ENCODE results near the gene SPPL3.
A peak's percentile ranks its signal among the peaks of the same experiment; 100 is the strongest.

Gene SPPL3

DNA sequence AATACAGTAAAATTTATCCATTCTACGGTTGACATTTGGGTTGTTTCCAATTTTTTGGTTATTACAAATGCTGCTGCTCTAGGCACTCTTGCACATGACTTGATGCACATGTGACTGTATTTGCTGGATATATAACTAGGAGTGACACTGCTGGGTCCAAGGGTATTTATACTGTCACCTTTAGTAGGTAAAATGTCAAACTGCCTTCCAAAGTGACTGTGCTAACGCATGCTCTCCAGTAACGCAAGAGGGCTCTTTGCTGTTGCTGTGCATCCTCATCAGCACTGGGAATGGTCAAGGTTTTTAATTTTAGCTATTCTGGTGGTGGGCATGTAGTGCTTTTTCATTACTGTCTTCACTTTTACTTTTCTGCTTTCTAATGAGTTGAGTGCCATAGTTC lies 116.3 kb downstream of the SPPL3 start:
- TF ChIP-seq, protein P1, sequence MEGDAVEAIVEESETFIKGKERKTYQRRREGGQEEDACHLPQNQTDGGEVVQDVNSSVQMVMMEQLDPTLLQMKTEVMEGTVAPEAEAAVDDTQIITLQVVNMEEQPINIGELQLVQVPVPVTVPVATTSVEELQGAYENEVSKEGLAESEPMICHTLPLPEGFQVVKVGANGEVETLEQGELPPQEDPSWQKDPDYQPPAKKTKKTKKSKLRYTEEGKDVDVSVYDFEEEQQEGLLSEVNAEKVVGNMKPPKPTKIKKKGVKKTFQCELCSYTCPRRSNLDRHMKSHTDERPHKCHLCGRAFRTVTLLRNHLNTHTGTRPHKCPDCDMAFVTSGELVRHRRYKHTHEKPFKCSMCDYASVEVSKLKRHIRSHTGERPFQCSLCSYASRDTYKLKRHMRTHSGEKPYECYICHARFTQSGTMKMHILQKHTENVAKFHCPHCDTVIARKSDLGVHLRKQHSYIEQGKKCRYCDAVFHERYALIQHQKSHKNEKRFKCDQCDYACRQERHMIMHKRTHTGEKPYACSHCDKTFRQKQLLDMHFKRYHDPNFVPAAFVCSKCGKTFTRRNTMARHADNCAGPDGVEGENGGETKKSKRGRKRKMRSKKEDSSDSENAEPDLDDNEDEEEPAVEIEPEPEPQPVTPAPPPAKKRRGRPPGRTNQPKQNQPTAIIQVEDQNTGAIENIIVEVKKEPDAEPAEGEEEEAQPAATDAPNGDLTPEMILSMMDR (IDR thresholded peaks at IDR 0.05), result no peak
- Histone ChIP-seq H3K4me1 (ENCODE audit: control insufficient read depth in 1 of 2, insufficient read depth in 1 of 2, low read depth in 1 of 2, low read length in 1 of 2) (peaks cover 0 to 6% of the 10 kb centered on the region in 2 experiments), H3K27ac (no peak overlapping the region), H3K4me3 (ENCODE audit: low read depth in 1 of 2, low read length in 1 of 2) (no peak overlapping the region), H3K9me3 (no peaks in the 10 kb centered on the region), H3K27me3 (no peaks in the 10 kb centered on the region), H3K36me3 (peaks cover 17% of the 10 kb centered on the region)

DNA sequence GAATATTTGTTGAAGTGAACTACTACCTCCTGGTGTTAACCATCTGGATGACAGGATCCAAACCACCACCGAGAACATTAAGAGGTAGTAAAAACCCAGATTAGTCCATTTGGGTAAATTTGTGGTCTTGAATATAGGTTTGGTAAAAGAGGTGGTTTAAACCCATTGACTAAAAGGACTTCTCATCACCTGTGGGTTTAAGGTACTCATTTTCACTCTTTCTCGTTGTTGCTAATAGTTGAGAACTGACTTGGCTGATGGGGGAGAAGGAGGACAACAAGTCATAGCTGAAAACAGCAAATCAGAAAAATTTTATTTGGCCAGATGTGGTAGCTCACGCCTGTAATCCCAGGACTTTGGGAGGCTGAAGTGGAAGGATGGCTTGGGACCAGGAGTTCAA lies 119.4 kb downstream of the SPPL3 start:
- Histone ChIP-seq H3K9me3 (no peaks in the 10 kb centered on the region), H3K27me3 (no peaks in the 10 kb centered on the region), H3K36me3 (peaks cover 31% of the 10 kb centered on the region), H3K4me3 (ENCODE audit: low read depth in 1 of 2, low read length in 1 of 2) (no peak overlapping the region), H3K27ac (no peak overlapping the region), H3K4me1 (ENCODE audit: control insufficient read depth in 1 of 2, insufficient read depth in 1 of 2, low read depth in 1 of 2, low read length in 1 of 2) (peaks cover 0 to 6% of the 10 kb centered on the region in 2 experiments)
- TF ChIP-seq, protein P1 (IDR thresholded peaks at IDR 0.05), result no peak

DNA sequence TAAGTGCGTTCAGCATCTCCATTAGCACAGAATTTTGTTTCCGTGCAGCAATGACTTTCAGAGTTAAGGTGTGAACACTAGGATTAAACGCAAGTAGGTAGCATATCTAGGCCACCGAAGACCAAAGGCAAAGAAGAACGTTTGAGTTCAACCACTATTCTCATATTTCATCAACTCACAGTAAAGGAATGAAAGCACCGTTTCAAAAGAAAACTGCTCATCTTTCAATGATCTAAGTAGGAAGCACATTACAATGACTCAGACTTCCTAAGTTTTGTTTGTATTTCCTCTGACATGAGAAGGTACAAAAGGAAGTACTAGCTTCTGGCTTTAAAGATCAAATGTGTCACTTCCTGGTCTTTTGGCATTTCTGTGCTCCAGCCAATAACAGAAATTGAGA lies 121.0 kb downstream of the SPPL3 start:
- Histone ChIP-seq H3K36me3 (peaks cover 42% of the 10 kb centered on the region), H3K4me3 (ENCODE audit: low read depth in 1 of 2, low read length in 1 of 2) (no peak overlapping the region), H3K27ac (peak overlapping the region; percentile 66), H3K27me3 (no peaks in the 10 kb centered on the region), H3K9me3 (no peaks in the 10 kb centered on the region), H3K4me1 (ENCODE audit: control insufficient read depth in 1 of 2, insufficient read depth in 1 of 2, low read depth in 1 of 2, low read length in 1 of 2) (peaks cover 0 to 6% of the 10 kb centered on the region in 2 experiments)
- TF ChIP-seq, protein P1 (IDR thresholded peaks at IDR 0.05), result no peak

DNA sequence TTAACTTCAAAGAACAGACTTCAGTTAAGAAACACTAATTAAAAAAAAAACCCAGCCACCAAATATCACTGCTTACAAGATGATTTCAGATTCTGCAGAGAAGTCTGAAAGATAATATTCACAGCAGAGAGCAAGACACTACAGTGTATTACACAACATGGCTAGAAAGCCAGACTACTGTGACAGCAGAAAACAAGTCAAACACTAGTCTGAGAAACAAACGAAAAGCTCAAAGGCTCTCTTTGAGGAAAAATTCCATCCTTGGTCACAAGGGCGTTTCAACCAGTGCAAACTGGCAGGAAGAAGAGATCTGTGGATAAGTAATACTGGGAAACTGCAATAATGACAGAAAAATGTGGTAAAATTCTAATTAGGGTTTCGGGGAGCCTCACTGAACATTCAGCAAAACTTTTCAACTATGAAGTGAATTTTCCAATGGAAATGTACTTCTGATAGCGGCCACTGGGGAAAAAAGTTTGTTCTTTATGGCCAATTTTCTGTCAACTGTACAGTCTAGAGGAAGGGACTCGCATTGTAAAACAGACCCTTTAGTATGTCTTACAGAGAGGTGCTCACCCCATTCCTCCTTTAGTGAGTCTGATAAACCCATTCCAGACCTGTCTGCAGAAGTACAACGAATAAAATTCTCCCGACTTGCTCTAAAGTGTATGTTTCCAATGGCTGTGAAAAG lies 128.2 kb downstream of the SPPL3 start:
- peaks cover 59% of the 10 kb centered on the region for H3K36me3 ChIP-seq
- no peaks in the 10 kb centered on the region for H3K4me1 ChIP-seq (ENCODE audit: control insufficient read depth in 1 of 2, insufficient read depth in 1 of 2, low read depth in 1 of 2, low read length in 1 of 2)

DNA sequence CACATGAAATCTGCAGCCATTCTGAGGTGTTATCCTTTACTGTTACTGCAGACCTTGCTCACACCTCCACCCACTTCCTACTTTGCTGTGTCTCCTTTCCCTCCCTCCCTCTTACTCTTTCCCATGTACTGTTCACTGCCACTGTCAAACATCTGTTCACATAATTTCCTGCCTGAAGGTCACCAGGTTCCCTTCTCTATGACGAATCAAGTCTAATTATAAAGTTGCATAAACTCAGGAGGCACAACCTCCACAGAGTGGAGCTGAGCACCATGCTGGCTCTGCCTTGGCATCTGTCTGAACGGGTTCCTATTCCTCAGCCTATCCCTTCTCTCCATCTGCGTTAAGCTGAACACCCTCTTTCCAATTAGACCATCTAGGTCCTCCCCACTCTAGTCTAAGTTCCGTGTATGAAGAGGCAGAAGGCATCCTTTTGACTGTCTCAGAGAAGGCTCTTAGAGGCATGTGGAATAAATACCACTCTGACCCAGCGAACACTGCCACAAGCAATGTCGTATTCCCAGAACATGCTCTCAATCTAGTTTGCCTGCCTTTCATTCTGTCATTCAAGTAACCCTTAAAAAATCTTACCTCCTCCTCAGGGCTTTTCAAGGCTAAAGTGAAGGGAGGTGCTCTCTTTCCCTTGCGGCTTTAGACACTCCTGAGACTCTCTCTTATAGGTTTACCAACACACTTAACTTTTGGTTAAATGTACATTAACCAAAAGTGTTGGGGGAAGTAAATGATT lies 129.8 kb downstream of the SPPL3 start:
- H3K36me3 ChIP-seq, result peaks cover 62% of the 10 kb centered on the region
- no peak overlapping the region for H3K27ac ChIP-seq
- no peaks in the 10 kb centered on the region for H3K27me3 ChIP-seq
- H3K9me3 ChIP-seq, result no peaks in the 10 kb centered on the region
- no peaks in the 10 kb centered on the region for H3K4me1 ChIP-seq (ENCODE audit: control insufficient read depth in 1 of 2, insufficient read depth in 1 of 2, low read depth in 1 of 2, low read length in 1 of 2)
- no peak overlapping the region for H3K4me3 ChIP-seq (ENCODE audit: low read depth in 1 of 2, low read length in 1 of 2)
- TF ChIP-seq, protein P1 (IDR thresholded peaks at IDR 0.05), result no peak

More for the DNA sequence above, 128.2 kb downstream of the SPPL3 start:
- Histone ChIP-seq H3K27me3 (no peaks in the 10 kb centered on the region), H3K9me3 (no peaks in the 10 kb centered on the region), H3K27ac (no peak overlapping the region), H3K4me3 (ENCODE audit: low read depth in 1 of 2, low read length in 1 of 2) (no peak overlapping the region)
- TF ChIP-seq, protein P1 (IDR thresholded peaks at IDR 0.05), result no peak

Data from neutrophil (primary cell).